ENCODE data around the gene RBL2. TPM values are rescaled to one million over a fixed set of nuclear protein-coding genes. Genes with fewer than 3 reads are reported as not detected.
"Not testable (repeated sequence)": the region's sequence is repeated elsewhere in the genome, so short reads cannot be mapped to it uniquely, and the experiment has no call there.

RBL2 gene
- total and polyA plus RNA-seq, 9 of the 15 experiments (the other 6 are each of a cell fraction or from before 2014, with no cell fraction given), result 7.8 to 76.3 (median 28.5) TPM

DNA sequence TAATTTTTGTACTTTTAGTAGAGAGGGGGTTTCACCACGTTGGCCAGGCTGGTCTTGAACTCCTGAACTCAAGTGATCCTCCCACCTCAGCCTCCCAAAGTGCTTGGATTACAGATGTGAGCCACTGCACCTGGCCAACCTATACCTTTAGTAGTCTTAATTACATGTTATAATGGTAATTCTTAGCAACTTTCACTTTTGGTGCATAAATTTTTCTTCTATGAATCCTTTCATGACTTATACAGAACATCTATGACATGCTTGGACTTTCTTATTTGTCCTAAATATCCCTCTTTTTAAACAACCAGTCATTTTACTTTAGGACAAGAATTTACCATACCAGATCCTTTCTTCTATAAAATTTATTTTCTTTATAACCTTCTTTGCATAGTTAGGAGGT lies 10.3 kb upstream of the RBL2 start:
- H3K9ac ChIP-seq (ENCODE audit: insufficient read depth in 1 of 2, low read depth in 2 of 2, low read length in 2 of 2); H4K20me1 ChIP-seq (replicated peaks; ENCODE audit: control insufficient read depth, insufficient read depth, low read length); in situ Hi-C loops (cut with MboI); H3K4me2 ChIP-seq (ENCODE audit: insufficient read depth, low read length); H3K4me3 ChIP-seq; H3K9me3 ChIP-seq (replicated peaks; ENCODE audit: control insufficient read depth, insufficient read depth, low read depth, low read length); H3K79me2 ChIP-seq (ENCODE audit: control insufficient read depth, insufficient read depth, low read length); DNase-seq (ENCODE audit: extremely low read depth in 1 of 4, low spot score in 3 of 4); H3K4me1 ChIP-seq (replicated peaks in 1 of 2; ENCODE audit: control insufficient read depth in 2 of 2, insufficient read depth in 2 of 2, low read length in 2 of 2); H2AFZ ChIP-seq (ENCODE audit: low read depth, low read length); FAIRE-seq; intact Hi-C loops (cut with micrococcal nuclease); H3K27me3 ChIP-seq (ENCODE audit: control insufficient read depth in 2 of 2, insufficient read depth in 2 of 2, low read length in 2 of 2); CTCF ChIA-PET (ENCODE audit: low intra/inter-chr PET ratio); ATAC-seq; H3K27ac ChIP-seq (ENCODE audit: extremely low read depth, low read depth, low read length); H3K9me1 ChIP-seq (ENCODE audit: control insufficient read depth, insufficient read depth, low read length); H3K36me3 ChIP-seq (ENCODE audit: control insufficient read depth, insufficient read depth, low read length); BruUV-seq (replicated peaks): not testable (repeated sequence)
- POLR2A ChIA-PET, result interaction anchor here (1.3 kb wide), 1 partner anchor 9 kb away, joined by 4 read pairs; no protein-coding TSS in a partner anchor
- peak; percentile 67 for TF ChIP-seq ZFP36 (IDR thresholded peaks at IDR 0.05; ENCODE audit: low read depth, low read length, partially characterized antibody)
- TF ChIP-seq ZNF583 (CRISPR knock-in tag; IDR thresholded peaks at IDR 0.05), result peak; percentile 92
- WGBS (ENCODE audit: insufficient coverage, low coverage, missing lambda C conversion rate), result 8% methylated on average over 1 of the region's 1 CpG

DNA sequence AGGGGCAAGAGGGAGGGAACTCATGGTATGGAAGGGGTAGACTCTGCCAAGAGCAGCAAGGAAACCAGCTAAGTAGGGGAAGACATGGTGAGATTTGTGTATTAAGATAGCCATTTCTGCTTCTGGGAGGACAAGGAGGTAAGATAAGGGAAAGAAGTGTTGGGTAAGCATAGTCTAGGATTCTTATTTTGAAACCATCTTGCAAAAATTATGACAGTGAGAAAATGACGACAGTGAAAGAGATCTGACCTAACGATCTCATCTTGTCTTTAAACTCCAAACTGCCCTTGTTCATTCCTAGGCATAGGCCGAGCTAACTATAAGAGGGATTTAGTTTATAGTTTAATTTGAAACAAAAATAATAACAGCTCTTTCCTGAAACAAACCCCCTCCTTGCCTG lies 5.6 kb upstream of the RBL2 start:
- DNase-seq (ENCODE audit: extremely low read depth in 1 of 4, low spot score in 3 of 4), result no peak
- no TSS peak for BruUV-seq (replicated peaks)
- no peak overlapping the region for H3K27ac ChIP-seq (ENCODE audit: extremely low read depth, low read depth, low read length)
- in situ Hi-C loops (cut with MboI), result no loop called here
- H3K9me1 ChIP-seq (ENCODE audit: control insufficient read depth, insufficient read depth, low read length), result no peaks in the 10 kb centered on the region
- H3K4me1 ChIP-seq (replicated peaks in 1 of 2; ENCODE audit: control insufficient read depth in 2 of 2, insufficient read depth in 2 of 2, low read length in 2 of 2), result peaks cover 0 to 3% of the 10 kb centered on the region in 2 experiments; a peak in 3 of 5 replicates
- WGBS (ENCODE audit: insufficient coverage, low coverage, missing lambda C conversion rate), result 8% methylated on average over 3 of the region's 3 CpGs
- H4K20me1 ChIP-seq (replicated peaks; ENCODE audit: control insufficient read depth, insufficient read depth, low read length), result no peaks in the 10 kb centered on the region
- no peak overlapping the region for H2AFZ ChIP-seq (ENCODE audit: low read depth, low read length)
- no peaks in the 10 kb centered on the region for H3K9me3 ChIP-seq (replicated peaks; ENCODE audit: control insufficient read depth, insufficient read depth, low read depth, low read length)
- no peak overlapping the region for H3K9ac ChIP-seq (ENCODE audit: insufficient read depth in 1 of 2, low read depth in 2 of 2, low read length in 2 of 2)
- ChIA-PET CTCF (ENCODE audit: low intra/inter-chr PET ratio) (no interaction called here), POLR2A (interaction anchor here (0.6 to 2.4 kb wide), 5 partner anchors 12 to 207 kb away, joined by 3 to 11 read pairs (median 3); no protein-coding TSS in a partner anchor)
- H3K4me3 ChIP-seq, result no peak overlapping the region
- no peaks in the 10 kb centered on the region for H3K27me3 ChIP-seq (ENCODE audit: control insufficient read depth in 2 of 2, insufficient read depth in 2 of 2, low read length in 2 of 2)
- intact Hi-C loops (cut with micrococcal nuclease), result loop anchor here (5.0 kb wide), 1 partner anchor 74 kb away; the partner anchor contains the start of gene AKTIP
- no peak overlapping the region for H3K4me2 ChIP-seq (ENCODE audit: insufficient read depth, low read length)
- ATAC-seq, result no peak
- no peaks in the 10 kb centered on the region for H3K79me2 ChIP-seq (ENCODE audit: control insufficient read depth, insufficient read depth, low read length)
- no peaks in the 10 kb centered on the region for H3K36me3 ChIP-seq (ENCODE audit: control insufficient read depth, insufficient read depth, low read length)
- no peak for FAIRE-seq
- TF ChIP-seq PHF20 (IDR thresholded peaks at IDR 0.05; ENCODE audit: partially characterized antibody) (no peak), ARID1B (IDR thresholded peaks at IDR 0.05) (peak; percentile 30; the same call in 1 of the 2 replicates), NEUROD1 (IDR thresholded peaks at IDR 0.05; ENCODE audit: borderline replicate concordance, low read depth, low read length, partially characterized antibody) (no peak), KAT2B (IDR thresholded peaks at IDR 0.05; ENCODE audit: low read depth, low read length) (no peak), CREBBP (IDR thresholded peaks at IDR 0.05; ENCODE audit: low read depth, low read length) (no peak), RHOXF2B (CRISPR knock-in tag; conservative IDR thresholded peaks at IDR 0.05) (no peak), SMARCC2 (IDR thresholded peaks at IDR 0.05; ENCODE audit: low read depth) (no peak), ZNF175 (CRISPR knock-in tag; IDR thresholded peaks at IDR 0.05; ENCODE audit: low read depth) (no peak), ZSCAN29 (IDR thresholded peaks at IDR 0.05) (no peak)
- TF ChIP-seq, protein P1, sequence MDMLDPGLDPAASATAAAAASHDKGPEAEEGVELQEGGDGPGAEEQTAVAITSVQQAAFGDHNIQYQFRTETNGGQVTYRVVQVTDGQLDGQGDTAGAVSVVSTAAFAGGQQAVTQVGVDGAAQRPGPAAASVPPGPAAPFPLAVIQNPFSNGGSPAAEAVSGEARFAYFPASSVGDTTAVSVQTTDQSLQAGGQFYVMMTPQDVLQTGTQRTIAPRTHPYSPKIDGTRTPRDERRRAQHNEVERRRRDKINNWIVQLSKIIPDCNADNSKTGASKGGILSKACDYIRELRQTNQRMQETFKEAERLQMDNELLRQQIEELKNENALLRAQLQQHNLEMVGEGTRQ (CRISPR knock-in tag; IDR thresholded peaks at IDR 0.05), result no peak
- TF ChIP-seq, protein P2, sequence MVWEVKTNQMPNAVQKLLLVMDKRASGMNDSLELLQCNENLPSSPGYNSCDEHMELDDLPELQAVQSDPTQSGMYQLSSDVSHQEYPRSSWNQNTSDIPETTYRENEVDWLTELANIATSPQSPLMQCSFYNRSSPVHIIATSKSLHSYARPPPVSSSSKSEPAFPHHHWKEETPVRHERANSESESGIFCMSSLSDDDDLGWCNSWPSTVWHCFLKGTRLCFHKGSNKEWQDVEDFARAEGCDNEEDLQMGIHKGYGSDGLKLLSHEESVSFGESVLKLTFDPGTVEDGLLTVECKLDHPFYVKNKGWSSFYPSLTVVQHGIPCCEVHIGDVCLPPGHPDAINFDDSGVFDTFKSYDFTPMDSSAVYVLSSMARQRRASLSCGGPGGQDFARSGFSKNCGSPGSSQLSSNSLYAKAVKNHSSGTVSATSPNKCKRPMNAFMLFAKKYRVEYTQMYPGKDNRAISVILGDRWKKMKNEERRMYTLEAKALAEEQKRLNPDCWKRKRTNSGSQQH (CRISPR knock-in tag; IDR thresholded peaks at IDR 0.05), result no peak
- TF ChIP-seq, protein P3, sequence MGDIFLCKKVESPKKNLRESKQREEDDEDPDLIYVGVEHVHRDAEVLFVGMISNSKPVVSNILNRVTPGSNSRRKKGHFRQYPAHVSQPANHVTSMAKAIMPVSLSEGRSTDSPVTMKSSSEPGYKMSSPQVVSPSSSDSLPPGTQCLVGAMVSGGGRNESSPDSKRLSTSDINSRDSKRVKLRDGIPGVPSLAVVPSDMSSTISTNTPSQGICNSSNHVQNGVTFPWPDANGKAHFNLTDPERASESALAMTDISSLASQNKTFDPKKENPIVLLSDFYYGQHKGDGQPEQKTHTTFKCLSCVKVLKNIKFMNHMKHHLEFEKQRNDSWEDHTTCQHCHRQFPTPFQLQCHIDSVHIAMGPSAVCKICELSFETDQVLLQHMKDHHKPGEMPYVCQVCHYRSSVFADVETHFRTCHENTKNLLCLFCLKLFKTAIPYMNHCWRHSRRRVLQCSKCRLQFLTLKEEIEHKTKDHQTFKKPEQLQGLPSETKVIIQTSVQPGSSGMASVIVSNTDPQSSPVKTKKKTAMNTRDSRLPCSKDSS (IDR thresholded peaks at IDR 0.05; ENCODE audit: low read depth, partially characterized antibody), result no peak
